HEK293T (cell line): ENCODE results near the gene ISM1.

ENCODE experiments used
- BHLHE40 ChIP-seq: fragments of 450-650 bp; IDR thresholded peaks from 2 replicates; pipeline ENCODE4 v1.6.1; 2016; ENCODE audit warnings: mild to moderate bottlenecking, moderate library complexity, borderline replicate concordance
- FOXA1 ChIP-seq: fragments of 450-650 bp; IDR thresholded peaks from 2 replicates; pipeline ENCODE4 v1.6.1; 2016; ENCODE audit warnings: mild to moderate bottlenecking
- HDGF ChIP-seq: fragments of 450-650 bp; IDR thresholded peaks from 2 replicates; pipeline ENCODE4 v1.6.1; 2017; ENCODE audit warnings: antibody characterized with exemption, borderline replicate concordance
- L3MBTL2 ChIP-seq: fragments of 450-650 bp; conservative IDR thresholded peaks from 2 replicates; pipeline ENCODE4 v1.6.1; 2016; ENCODE audit warnings: mild to moderate bottlenecking
- NFRKB ChIP-seq: fragments of 450-650 bp; IDR thresholded peaks from 2 replicates; pipeline ENCODE4 v1.6.1; 2016; ENCODE audit warnings: mild to moderate bottlenecking, moderate library complexity
- SP1 ChIP-seq: fragments of 450-650 bp; IDR thresholded peaks from 2 replicates; pipeline ENCODE4 v1.6.1; 2017
- TARDBP ChIP-seq: fragments of 450-650 bp; IDR thresholded peaks from 2 replicates; pipeline ENCODE4 v1.6.1; 2016
- TF ChIP-seq, protein P1 (sequence below): fragments of 450-650 bp; IDR thresholded peaks from 2 replicates; pipeline ENCODE4 v1.6.1; 2016

- TF ChIP-seq NFRKB (no peak), HDGF (no peak), FOXA1 (no peak), SP1 (no peak), L3MBTL2 (no peak), TARDBP (no peak), BHLHE40 (no peak)
- TF ChIP-seq, protein P1, sequence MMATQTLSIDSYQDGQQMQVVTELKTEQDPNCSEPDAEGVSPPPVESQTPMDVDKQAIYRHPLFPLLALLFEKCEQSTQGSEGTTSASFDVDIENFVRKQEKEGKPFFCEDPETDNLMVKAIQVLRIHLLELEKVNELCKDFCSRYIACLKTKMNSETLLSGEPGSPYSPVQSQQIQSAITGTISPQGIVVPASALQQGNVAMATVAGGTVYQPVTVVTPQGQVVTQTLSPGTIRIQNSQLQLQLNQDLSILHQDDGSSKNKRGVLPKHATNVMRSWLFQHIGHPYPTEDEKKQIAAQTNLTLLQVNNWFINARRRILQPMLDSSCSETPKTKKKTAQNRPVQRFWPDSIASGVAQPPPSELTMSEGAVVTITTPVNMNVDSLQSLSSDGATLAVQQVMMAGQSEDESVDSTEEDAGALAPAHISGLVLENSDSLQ: no peak
Observed at GRCh38 chr20:13340088-13340487, 119.0 kb downstream of the ISM1 start.
